ENCODE results near the gene DOCK3.

Gene DOCK3

DNA sequence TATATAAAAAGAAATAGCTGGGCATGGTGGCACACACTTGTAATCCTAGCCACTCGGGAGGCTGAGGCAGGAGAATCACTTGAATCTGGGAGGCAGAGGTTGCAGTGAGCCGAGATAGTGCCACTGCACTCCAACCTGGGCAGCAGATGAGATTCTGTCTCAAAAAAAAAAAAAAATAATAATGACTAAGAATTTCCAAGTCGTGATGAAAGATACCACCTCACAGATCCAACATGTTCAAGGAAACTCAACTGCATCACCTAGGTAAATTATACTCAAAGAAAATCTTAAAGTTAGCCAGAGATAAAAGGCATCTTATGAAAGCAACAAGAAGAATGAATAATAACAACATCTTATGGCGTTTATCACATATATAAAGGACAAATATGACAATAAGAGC, 50.1 kb downstream of the DOCK3 start:
- H4K20me1 ChIP-seq (ENCODE audit: control insufficient read depth, insufficient read depth, low read depth, low read length), result no peaks in the 10 kb centered on the region
- TF ChIP-seq CTCF (IDR thresholded peaks at IDR 0.05; ENCODE audit: low read depth, low read length, poor library complexity, severe bottlenecking) (no peak), EZH2phosphoT487 (IDR thresholded peaks at IDR 0.05; ENCODE audit: borderline replicate concordance, low read length) (no peak)
- H3K27me3 ChIP-seq (ENCODE audit: control insufficient read depth, low read length), result no peaks in the 10 kb centered on the region
- no peaks in the 10 kb centered on the region for H3F3A ChIP-seq (ENCODE audit: control insufficient read depth, insufficient read depth)
- H3K4me3 ChIP-seq (ENCODE audit: low read length), result no peak overlapping the region
- no peaks in the 10 kb centered on the region for H3K36me3 ChIP-seq (ENCODE audit: control insufficient read depth, low read length)
- H3K9me2 ChIP-seq (replicated peaks; ENCODE audit: control insufficient read depth, low read length), result no peaks in the 10 kb centered on the region
- H3K4me2 ChIP-seq (ENCODE audit: low read length), result no peak overlapping the region
- no peaks in the 10 kb centered on the region for H3K79me2 ChIP-seq (ENCODE audit: control insufficient read depth, low read length)
- no peak overlapping the region for H3K27ac ChIP-seq (ENCODE audit: low read depth, low read length)
- no peaks in the 10 kb centered on the region for H3K9me3 ChIP-seq (ENCODE audit: control insufficient read depth, insufficient read depth, low read length)
- no peaks in the 10 kb centered on the region for H3K4me1 ChIP-seq (ENCODE audit: control insufficient read depth, low read length)

- Histone ChIP-seq H3K79me2 (ENCODE audit: control insufficient read depth, low read length) (no peaks in the 10 kb centered on the region), H3K27me3 (ENCODE audit: control insufficient read depth, low read length) (no peaks in the 10 kb centered on the region), H3K36me3 (ENCODE audit: control insufficient read depth, low read length) (no peaks in the 10 kb centered on the region), H3K9me3 (ENCODE audit: control insufficient read depth, insufficient read depth, low read length) (no peaks in the 10 kb centered on the region), H3F3A (ENCODE audit: control insufficient read depth, insufficient read depth) (no peaks in the 10 kb centered on the region), H3K4me3 (ENCODE audit: low read length) (no peak overlapping the region), H3K4me2 (ENCODE audit: low read length) (no peak overlapping the region), H3K4me1 (ENCODE audit: control insufficient read depth, low read length) (no peaks in the 10 kb centered on the region), H3K27ac (ENCODE audit: low read depth, low read length) (no peak overlapping the region), H3K9me2 (replicated peaks; ENCODE audit: control insufficient read depth, low read length) (no peaks in the 10 kb centered on the region), H4K20me1 (ENCODE audit: control insufficient read depth, insufficient read depth, low read depth, low read length) (no peaks in the 10 kb centered on the region)
- no peak for TF ChIP-seq EZH2phosphoT487 (IDR thresholded peaks at IDR 0.05; ENCODE audit: borderline replicate concordance, low read length)
- no peak for TF ChIP-seq CTCF (IDR thresholded peaks at IDR 0.05; ENCODE audit: low read depth, low read length, poor library complexity, severe bottlenecking)
These were observed 60.3 kb downstream of the DOCK3 start for GRCh38 chr3:50734985-50735384.

GRCh38 chr3:50737193-50737905, 62.6 kb downstream of the DOCK3 start:
- Histone ChIP-seq H3F3A (ENCODE audit: control insufficient read depth, insufficient read depth) (no peaks in the 10 kb centered on the region), H3K36me3 (ENCODE audit: control insufficient read depth, low read length) (no peaks in the 10 kb centered on the region), H3K79me2 (ENCODE audit: control insufficient read depth, low read length) (no peaks in the 10 kb centered on the region), H3K9me3 (ENCODE audit: control insufficient read depth, insufficient read depth, low read length) (no peaks in the 10 kb centered on the region), H3K27me3 (ENCODE audit: control insufficient read depth, low read length) (no peaks in the 10 kb centered on the region), H3K4me1 (ENCODE audit: control insufficient read depth, low read length) (no peaks in the 10 kb centered on the region), H3K4me3 (ENCODE audit: low read length) (no peak overlapping the region), H3K4me2 (ENCODE audit: low read length) (no peak overlapping the region), H3K9me2 (replicated peaks; ENCODE audit: control insufficient read depth, low read length) (no peaks in the 10 kb centered on the region), H3K27ac (ENCODE audit: low read depth, low read length) (no peak overlapping the region), H4K20me1 (ENCODE audit: control insufficient read depth, insufficient read depth, low read depth, low read length) (no peaks in the 10 kb centered on the region)
- TF ChIP-seq CTCF (IDR thresholded peaks at IDR 0.05; ENCODE audit: low read depth, low read length, poor library complexity, severe bottlenecking) (no peak), EZH2phosphoT487 (IDR thresholded peaks at IDR 0.05; ENCODE audit: borderline replicate concordance, low read length) (no peak)

Measured in DOHH2 (cell line).